ENCODE results near the gene PLK5.

PLK5 gene

GRCh38 chr19:1561236-1561842 lies 37.5 kb downstream of the PLK5 start:
- no peak overlapping the region for H3K4me3 ChIP-seq (ENCODE audit: low read depth in 1 of 2, low read length in 1 of 2)
- H3K4me1 ChIP-seq (ENCODE audit: control insufficient read depth in 1 of 2, insufficient read depth in 1 of 2, low read depth in 1 of 2, low read length in 1 of 2), result no peaks in the 10 kb centered on the region
- no peak for TF ChIP-seq CTCF (IDR thresholded peaks at IDR 0.05)
- H3K9me3 ChIP-seq, result no peaks in the 10 kb centered on the region
- H3K36me3 ChIP-seq, result no peaks in the 10 kb centered on the region
- H3K27ac ChIP-seq, result no peak overlapping the region
- H3K27me3 ChIP-seq, result peaks cover 67% of the 10 kb centered on the region

DNA sequence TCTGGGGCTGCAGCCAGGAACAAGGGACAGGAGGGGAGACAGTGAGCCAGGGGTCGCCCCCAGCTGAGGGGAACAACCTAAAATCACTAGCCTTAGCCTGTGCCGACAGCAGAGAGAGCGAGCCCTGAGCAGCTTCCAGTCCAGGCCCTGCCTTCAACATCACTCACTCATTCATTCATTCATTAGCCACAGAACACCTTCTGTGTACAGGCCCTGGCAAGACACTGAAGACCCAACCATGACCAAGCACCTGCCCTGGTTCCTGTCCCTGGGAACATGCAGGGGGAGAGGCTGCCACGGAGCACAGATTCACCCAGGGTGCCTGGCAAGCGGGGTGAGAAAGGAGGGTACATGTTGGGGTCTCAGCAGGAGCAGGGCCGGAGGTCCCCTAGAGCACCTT lies 39.4 kb downstream of the PLK5 start:
- Histone ChIP-seq H3K9me3 (no peaks in the 10 kb centered on the region), H3K27me3 (peaks cover 78% of the 10 kb centered on the region), H3K4me3 (ENCODE audit: low read depth in 1 of 2, low read length in 1 of 2) (no peak overlapping the region), H3K36me3 (no peaks in the 10 kb centered on the region), H3K27ac (no peak overlapping the region), H3K4me1 (ENCODE audit: control insufficient read depth in 1 of 2, insufficient read depth in 1 of 2, low read depth in 1 of 2, low read length in 1 of 2) (peaks cover 2 to 8% of the 10 kb centered on the region in 2 experiments)
- no peak for TF ChIP-seq CTCF (IDR thresholded peaks at IDR 0.05)

DNA sequence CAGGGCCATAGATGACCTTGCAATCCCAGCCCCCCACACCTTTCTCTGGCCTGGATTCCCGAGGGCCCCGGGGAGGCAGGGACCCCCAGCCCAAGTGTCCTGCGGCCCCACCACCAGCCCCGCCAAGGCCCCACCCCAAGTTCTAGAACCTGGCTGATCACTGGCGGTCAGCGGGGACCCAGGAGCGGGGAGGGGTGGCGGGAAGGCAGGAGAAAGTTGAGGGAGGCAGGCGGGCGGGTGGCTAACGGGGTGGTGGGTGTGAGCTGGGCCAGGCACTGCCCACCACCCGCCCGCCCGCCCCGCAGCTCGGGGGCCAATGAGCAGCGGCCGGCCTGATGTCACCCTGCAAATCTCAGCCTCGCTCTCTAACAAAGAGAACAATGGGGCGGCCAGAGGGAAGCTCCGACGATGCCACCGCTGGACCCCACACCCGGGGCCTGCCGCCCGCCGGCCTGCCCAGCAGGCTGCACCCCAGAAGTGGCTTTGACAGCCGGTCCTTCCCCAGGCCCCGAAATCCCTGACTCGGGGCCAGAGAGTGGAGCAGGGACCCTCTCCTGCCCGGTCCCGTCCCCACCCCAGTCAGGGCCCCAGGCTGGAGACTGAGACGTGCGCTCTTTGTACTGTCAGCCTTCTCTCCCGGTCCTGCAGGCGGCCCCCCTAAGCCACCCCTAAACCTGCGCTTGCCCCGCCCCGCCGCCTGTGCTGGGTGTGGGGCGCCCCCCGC lies 42.7 kb downstream of the PLK5 start:
- no peaks in the 10 kb centered on the region for H3K36me3 ChIP-seq
- no peak for TF ChIP-seq CTCF (IDR thresholded peaks at IDR 0.05)
- no peak overlapping the region for H3K4me3 ChIP-seq (ENCODE audit: low read depth in 1 of 2, low read length in 1 of 2)
- no peaks in the 10 kb centered on the region for H3K9me3 ChIP-seq
- no peak overlapping the region for H3K27ac ChIP-seq
- H3K4me1 ChIP-seq (ENCODE audit: control insufficient read depth in 1 of 2, insufficient read depth in 1 of 2, low read depth in 1 of 2, low read length in 1 of 2), result peaks cover 5 to 12% of the 10 kb centered on the region in 2 experiments
- peaks cover 89% of the 10 kb centered on the region for H3K27me3 ChIP-seq

- peaks cover 86% of the 10 kb centered on the region for H3K27me3 ChIP-seq
- H3K9me3 ChIP-seq, result no peaks in the 10 kb centered on the region
- peaks cover 5 to 12% of the 10 kb centered on the region in 2 experiments for H3K4me1 ChIP-seq (ENCODE audit: control insufficient read depth in 1 of 2, insufficient read depth in 1 of 2, low read depth in 1 of 2, low read length in 1 of 2)
- H3K27ac ChIP-seq, result no peak overlapping the region
- peak overlapping the region in 1 of 2 experiments; percentile 41 for H3K4me3 ChIP-seq (ENCODE audit: low read depth in 1 of 2, low read length in 1 of 2)
- TF ChIP-seq CTCF (IDR thresholded peaks at IDR 0.05), result no peak
- no peaks in the 10 kb centered on the region for H3K36me3 ChIP-seq
These were observed 43.4 kb downstream of the PLK5 start for GRCh38 chr19:1567116-1567847.

- Histone ChIP-seq H3K27ac (no peak overlapping the region), H3K27me3 (peaks cover 80% of the 10 kb centered on the region), H3K4me1 (ENCODE audit: control insufficient read depth in 1 of 2, insufficient read depth in 1 of 2, low read depth in 1 of 2, low read length in 1 of 2) (peaks cover 5 to 12% of the 10 kb centered on the region in 2 experiments), H3K4me3 (ENCODE audit: low read depth in 1 of 2, low read length in 1 of 2) (no peak overlapping the region), H3K36me3 (no peaks in the 10 kb centered on the region), H3K9me3 (no peaks in the 10 kb centered on the region)
- TF ChIP-seq CTCF (IDR thresholded peaks at IDR 0.05), result no peak
These were observed 44.0 kb downstream of the PLK5 start for GRCh38 chr19:1567848-1568227.

Measured in neutrophil (primary cell).